B cell (primary cell): ENCODE data around the gene SIRT7. TPM values are rescaled to one million over a fixed set of nuclear protein-coding genes. Genes with fewer than 3 reads are reported as not detected.

ENCODE experiments used
- ATAC-seq: fragments of 200-7000 bp; cut with Tn5 transposase; one replicate; pipeline ENCODE4 v1.10.0; 2021; ENCODE audit warnings: low read depth, mild to moderate bottlenecking, moderate number of reproducible peaks, moderate library complexity
- CTCF ChIA-PET: fragments of 350-600 bp; sonication (Branson Sonifier 250); formaldehyde crosslinking; loops from one replicate; lab custom pipeline; 2021; ENCODE audit warnings: antibody characterized with exemption, inconsistent platforms; lab: Charles Lee
- POLR2A ChIA-PET: fragments of 350-600 bp; sonication (Branson Sonifier 250); formaldehyde crosslinking; loops from one replicate; lab custom pipeline; 2021; ENCODE audit warnings: antibody characterized with exemption; lab: Charles Lee
- DNase-seq: peaks from one replicate; pipeline ENCODE4 v3.0.0; 2013
- H2AFZ ChIP-seq: 2 replicates; pipeline ENCODE4 v1.6.1; 2012; ENCODE audit warnings: mild to moderate bottlenecking, low read depth, low read length; ENCODE audit not compliant: insufficient read depth, poor library complexity, severe bottlenecking
- H3K27ac ChIP-seq, 2 donors: 1 replicate in 1 of 2; 2 replicates in 1 of 2; pipeline ENCODE4 v1.5.1; 2012 to 2013; ENCODE audit warnings: low read length in 2 of 2, mild to moderate bottlenecking in 2 of 2, moderate library complexity in 1 of 2
- H3K27me3 ChIP-seq, 4 experiments: fragments of 200-600 bp in 1 of 4; sonication (generic) in 1 of 4; replicated peaks in 1 of 4; 1 replicate in 2 of 4; 2 replicates in 2 of 4; pipeline versions ENCODE4 v1.6.1 to v1.7.0; 2013 to 2016; ENCODE audit warnings: low read length in 3 of 4, mild to moderate bottlenecking in 2 of 4, mixed read lengths in 1 of 4, moderate library complexity in 1 of 4; ENCODE audit not compliant: insufficient read depth in 4 of 4, control insufficient read depth in 3 of 4; ENCODE audit errors: control extremely low read depth in 1 of 4
- H3K36me3 ChIP-seq, 2 experiments: replicated peaks in 1 of 2; 1 replicate in 1 of 2; 2 replicates in 1 of 2; pipeline versions ENCODE4 v1.6.1 to v1.7.1; 2013; ENCODE audit warnings: low read length in 1 of 2; ENCODE audit not compliant: insufficient read depth in 2 of 2, control insufficient read depth in 1 of 2; ENCODE audit errors: control extremely low read depth in 1 of 2, extremely low read depth in 1 of 2
- H3K4me1 ChIP-seq, 2 donors: fragments of 200-600 bp in 1 of 2; sonication (generic) in 1 of 2; 1 replicate in 1 of 2; 2 replicates in 1 of 2; pipeline versions ENCODE4 v1.5.1 to v1.6.1; 2013 to 2017; ENCODE audit warnings: low read length in 2 of 2; ENCODE audit not compliant: control insufficient read depth in 2 of 2, insufficient read depth in 2 of 2
- H3K4me2 ChIP-seq: replicated peaks from 2 replicates; pipeline ENCODE3; 2012; ENCODE audit warnings: mild to moderate bottlenecking, low read depth, low read length; ENCODE audit not compliant: poor library complexity, severe bottlenecking
- H3K4me3 ChIP-seq, 5 experiments: fragments of 200-600 bp in 1 of 5; sonication (generic) in 1 of 5; 1 replicate in 3 of 5; 2 replicates in 2 of 5; pipeline versions ENCODE4 v1.5.1 to v1.7.0; 2011 to 2016; ENCODE audit warnings: low read length in 4 of 5, mild to moderate bottlenecking in 4 of 5, low read depth in 2 of 5, control low read depth in 1 of 5, moderate library complexity in 1 of 5; ENCODE audit not compliant: insufficient read depth in 1 of 5; ENCODE audit errors: control extremely low read depth in 1 of 5, extremely low read depth in 1 of 5
- H3K79me2 ChIP-seq: fragments of 200-600 bp; sonication (generic); one replicate; pipeline ENCODE4 v1.6.0; 2016; ENCODE audit warnings: low read length; ENCODE audit not compliant: control insufficient read depth, insufficient read depth
- H3K9ac ChIP-seq: fragments of 200-600 bp; sonication (generic); 2 replicates; pipeline ENCODE4 v1.6.1; 2017; ENCODE audit warnings: mild to moderate bottlenecking, low read length, moderate library complexity
- H3K9me3 ChIP-seq, 3 donors: one replicate each; pipeline versions ENCODE4 v1.6.1 to v1.7.1; 2013; ENCODE audit warnings: low read length in 2 of 3; ENCODE audit not compliant: control insufficient read depth in 2 of 3, insufficient read depth in 1 of 3; ENCODE audit errors: control extremely low read depth in 1 of 3
- H4K20me1 ChIP-seq: 2 replicates; pipeline ENCODE4 v1.6.0; 2012; ENCODE audit warnings: mild to moderate bottlenecking, low read length; ENCODE audit not compliant: insufficient read depth, control insufficient read depth, poor library complexity, severe bottlenecking
- H3K27ac Mint-ChIP-seq: one replicate; pipeline ENCODE4 v1.8.0; 2021; ENCODE audit warnings: mixed read lengths
- H3K27me3 Mint-ChIP-seq: one replicate; pipeline ENCODE4 v1.8.0; 2021; ENCODE audit warnings: mixed read lengths
- H3K4me1 Mint-ChIP-seq: one replicate; pipeline ENCODE4 v1.8.0; 2021; ENCODE audit warnings: mixed read lengths
- H3K4me3 Mint-ChIP-seq: one replicate; pipeline ENCODE4 v1.8.0; 2021; ENCODE audit warnings: mixed read lengths
- H3K9me3 Mint-ChIP-seq: one replicate; pipeline ENCODE4 v1.8.0; 2022; ENCODE audit warnings: mixed read lengths; ENCODE audit not compliant: insufficient read depth
- CTCF ChIP-seq: fragments of 200-600 bp; IDR thresholded peaks from one replicate; pipeline ENCODE4 v1.8.0; 2022; ENCODE audit warnings: antibody characterized with exemption, mild to moderate bottlenecking
- EZH2 ChIP-seq: IDR thresholded peaks from 2 replicates; pipeline ENCODE4 v1.6.1; 2012; ENCODE audit warnings: borderline replicate concordance, low read depth, mild to moderate bottlenecking, moderate library complexity, low read length; ENCODE audit not compliant: insufficient read depth, poor library complexity, severe bottlenecking
- WGBS: methylation state at CpG from one replicate; pipeline ENCODE4 v1.1.5; 2013; ENCODE audit warnings: missing lambda C conversion rate; ENCODE audit not compliant: insufficient coverage; 5-methylcytosine and 5-hydroxymethylcytosine counted together
- intact Hi-C: fragments of 100-400 bp; cut with micrococcal nuclease; formaldehyde crosslinking; loops from one replicate; pipeline ENCODE4 v1.10.0; 2022
- polyA plus RNA-seq: library from polyadenylated mRNA; depleted of rRNA; stranded (reverse); fragments of >200 nt; gene quantifications from 2 replicates; pipeline ENCODE4 v1.2.3, GENCODE V29; 2012
- total RNA-seq, 2 donors: library from RNA; stranded (reverse); fragments of 120-200 nt in 1 of 2; gene quantifications; 1 replicate in 1 of 2; 2 replicates in 1 of 2; pipeline versions ENCODE4 v1.2.3 to v1.2.4, GENCODE V29; 2013 to 2022

The SIRT7 gene
- total and polyA plus RNA-seq, 2 donors (not counting 1 experiment from before 2014, with no cell fraction given): 77.2 to 82.7 TPM

GRCh38 chr17:81914103-81914850 is 3.7 kb downstream of the SIRT7 start:
- no peak overlapping the region for H3K9ac ChIP-seq
- Mint-ChIP-seq H3K9me3 (no peaks in the 10 kb centered on the region), H3K27me3 (no peaks in the 10 kb centered on the region), H3K4me1 (peaks cover 35% of the 10 kb centered on the region), H3K27ac (no peak overlapping the region), H3K4me3 (no peak overlapping the region)
- H3K79me2 ChIP-seq: peaks cover 57% of the 10 kb centered on the region
- WGBS: 97% methylated on average over 31 of the region's 36 CpGs
- no peak overlapping the region for H3K4me2 ChIP-seq
- H2AFZ ChIP-seq: no peak overlapping the region
- H3K27me3 ChIP-seq: no peaks in the 10 kb centered on the region
- POLR2A ChIA-PET: no interaction called here
- no peak overlapping the region for H3K27ac ChIP-seq
- DNase-seq (no peak), ATAC-seq (no peak)
- intact Hi-C loops: no loop called here
- H3K9me3 ChIP-seq: peaks cover 0 to 3% (median 0%) of the 10 kb centered on the region in 3 donors
- CTCF ChIA-PET: interaction anchor here (1.7 kb wide), 1 partner anchor 44 kb away, joined by 4 read pairs; no protein-coding TSS in a partner anchor
- TF ChIP-seq CTCF (no peak), EZH2 (no peak)
- H3K4me3 ChIP-seq: no peak overlapping the region
- peaks cover 68% of the 10 kb centered on the region for H4K20me1 ChIP-seq
- peaks cover 22 to 36% of the 10 kb centered on the region in 2 donors for H3K4me1 ChIP-seq
- H3K36me3 ChIP-seq: peaks cover 0 to 38% of the 10 kb centered on the region in 2 experiments
